A549 (cell line): Measurements from ENCODE around the gene RFTN2.

Source experiments
- EP300 ChIP-seq, 2 experiments: fragments of >200 bp; sonication (Bioruptor Twin); formaldehyde crosslinking; IDR thresholded peaks; 2 replicates in 1 of 2; 3 replicates in 1 of 2; pipeline ENCODE4 v1.6.1; 2016 to 2017
- RAD21 ChIP-seq, 2 experiments: fragments of >200 bp in 1 of 2; sonication (Bioruptor Twin) in 1 of 2; formaldehyde crosslinking in 1 of 2; IDR thresholded peaks in 1 of 2; conservative IDR thresholded peaks in 1 of 2; 2 replicates in 1 of 2; 3 replicates in 1 of 2; pipeline ENCODE4 v1.6.1; 2012 to 2018; ENCODE audit warnings: inconsistent platforms in 1 of 2
- SREBF2 ChIP-seq: fragments of 450-650 bp; IDR thresholded peaks from 2 replicates; pipeline ENCODE4 v1.6.1; 2014; ENCODE audit warnings: mild to moderate bottlenecking, moderate library complexity

- TF ChIP-seq EP300 (IDR thresholded peaks at IDR 0.05) (no peak), RAD21 (conservative IDR thresholded peaks at IDR 0.05 in 1 of 2, IDR thresholded peaks at IDR 0.05 in 1 of 2) (no peak), SREBF2 (no peak)
These were observed 78.6 kb downstream of the RFTN2 start for GRCh38 chr2:197596766-197597165.
